Forelimb muscle (tissue), 1 donor: ENCODE measurements around the gene CTNND1. TPM values are rescaled to one million over a fixed set of nuclear protein-coding genes. Genes with fewer than 3 reads are reported as not detected.

Source experiments
- DNase-seq: peaks from one replicate; pipeline ENCODE4 v3.0.0-alpha.2; 2013; ENCODE audit warnings: low read depth
- polyA plus RNA-seq: library from polyadenylated mRNA; unstranded; fragments of 120-200 nt; gene quantifications from one replicate; pipeline ENCODE4 v1.2.1, GENCODE V29; 2013; ENCODE audit not compliant: insufficient read length

Gene CTNND1
- polyA plus RNA-seq, 1 donor: 131 TPM

- no peak for DNase-seq
Observed at GRCh38 chr11:57762235-57762861, 746 bp downstream of the CTNND1 start.

GRCh38 chr11:57763568-57763967, 2.0 kb downstream of the CTNND1 start:
- DNase-seq: no peak

- no peak for DNase-seq
Observed at GRCh38 chr11:57764021-57764420, 2.4 kb downstream of the CTNND1 start.

GRCh38 chr11:57764566-57764965, 3.0 kb downstream of the CTNND1 start:
- no peak for DNase-seq

- no peak for DNase-seq
Observed at GRCh38 chr11:57764972-57765371, 3.4 kb downstream of the CTNND1 start.

GRCh38 chr11:57770793-57771192, 9.2 kb downstream of the CTNND1 start:
- DNase-seq: no peak

GRCh38 chr11:57771365-57771764, 9.8 kb downstream of the CTNND1 start:
- no peak for DNase-seq

GRCh38 chr11:57772562-57772961, 11.0 kb downstream of the CTNND1 start:
- DNase-seq: no peak

GRCh38 chr11:57773026-57773598, 11.5 kb downstream of the CTNND1 start:
- no peak for DNase-seq

- DNase-seq: no peak
Observed at GRCh38 chr11:57775491-57775890, 13.9 kb downstream of the CTNND1 start.

- no peak for DNase-seq
Observed at GRCh38 chr11:57776031-57776521, 14.5 kb downstream of the CTNND1 start.

- DNase-seq: no peak
Observed at GRCh38 chr11:57776577-57777210, 15.1 kb downstream of the CTNND1 start.

GRCh38 chr11:57777969-57778317, 16.3 kb downstream of the CTNND1 start:
- DNase-seq: no peak

GRCh38 chr11:57778318-57779037, 16.9 kb downstream of the CTNND1 start:
- DNase-seq: no peak

GRCh38 chr11:57779276-57779675, 17.7 kb downstream of the CTNND1 start:
- no peak for DNase-seq

GRCh38 chr11:57781529-57781943, 19.9 kb downstream of the CTNND1 start:
- DNase-seq: no peak

GRCh38 chr11:57785072-57785471, 23.5 kb downstream of the CTNND1 start:
- DNase-seq: no peak

GRCh38 chr11:57786436-57786835, 24.8 kb downstream of the CTNND1 start:
- no peak for DNase-seq

GRCh38 chr11:57787006-57787604, 25.5 kb downstream of the CTNND1 start:
- DNase-seq: no peak

- no peak for DNase-seq
Observed at GRCh38 chr11:57787920-57788702, 26.5 kb downstream of the CTNND1 start.

- DNase-seq: no peak
Observed at GRCh38 chr11:57788703-57789088, 27.1 kb downstream of the CTNND1 start.
